ENCODE data around the gene NCAPG2. TPM values are rescaled to one million over a fixed set of nuclear protein-coding genes. Genes with fewer than 3 reads are reported as not detected.

NCAPG2 gene
- polyA plus RNA-seq, 1 experiment: 19.5 TPM

GRCh38 chr7:158749396-158749795 lies 44.8 kb upstream of the NCAPG2 start:
- Histone ChIP-seq H3K27me3 (ENCODE audit: control insufficient read depth, insufficient read depth, low read length) (no peaks in the 10 kb centered on the region), H3K4me3 (ENCODE audit: low read depth, low read length) (no peak overlapping the region), H3K36me3 (ENCODE audit: control insufficient read depth, insufficient read depth, low read length) (peaks cover 11% of the 10 kb centered on the region)
- POLR2A ChIA-PET: no interaction called here
- CTCF ChIA-PET: interaction anchor here (0.9 to 1.1 kb wide), 2 partner anchors 68 to 228 kb away, joined by 3 to 4 read pairs; no protein-coding TSS in a partner anchor
- DNase-seq (ENCODE audit: low read depth): no peak
- no peak for TF ChIP-seq CTCF (IDR thresholded peaks at IDR 0.05; ENCODE audit: insufficient read depth, low read depth, low read length)

GRCh38 chr7:158748335-158748734 lies 43.7 kb upstream of the NCAPG2 start:
- TF ChIP-seq CTCF (IDR thresholded peaks at IDR 0.05; ENCODE audit: insufficient read depth, low read depth, low read length): no peak
- POLR2A ChIA-PET: no interaction called here
- H3K27me3 ChIP-seq (ENCODE audit: control insufficient read depth, insufficient read depth, low read length): no peaks in the 10 kb centered on the region
- DNase-seq (ENCODE audit: low read depth): no peak
- no peak overlapping the region for H3K4me3 ChIP-seq (ENCODE audit: low read depth, low read length)
- H3K36me3 ChIP-seq (ENCODE audit: control insufficient read depth, insufficient read depth, low read length): peaks cover 9% of the 10 kb centered on the region
- CTCF ChIA-PET: no interaction called here

- CTCF ChIA-PET: no interaction called here
- Histone ChIP-seq H3K36me3 (ENCODE audit: control insufficient read depth, insufficient read depth, low read length) (peaks cover 13% of the 10 kb centered on the region), H3K27me3 (ENCODE audit: control insufficient read depth, insufficient read depth, low read length) (no peaks in the 10 kb centered on the region), H3K4me3 (ENCODE audit: low read depth, low read length) (no peak overlapping the region)
- TF ChIP-seq CTCF (IDR thresholded peaks at IDR 0.05; ENCODE audit: insufficient read depth, low read depth, low read length): no peak
- POLR2A ChIA-PET: no interaction called here
- DNase-seq (ENCODE audit: low read depth): no peak
Observed at GRCh38 chr7:158747408-158747807, 42.8 kb upstream of the NCAPG2 start.

- H3K27me3 ChIP-seq (ENCODE audit: control insufficient read depth, insufficient read depth, low read length): no peaks in the 10 kb centered on the region
- TF ChIP-seq CTCF (IDR thresholded peaks at IDR 0.05; ENCODE audit: insufficient read depth, low read depth, low read length): no peak
- ChIA-PET CTCF (no interaction called here), POLR2A (no interaction called here)
- no peak for DNase-seq (ENCODE audit: low read depth)
- H3K36me3 ChIP-seq (ENCODE audit: control insufficient read depth, insufficient read depth, low read length): peaks cover 17% of the 10 kb centered on the region
- H3K4me3 ChIP-seq (ENCODE audit: low read depth, low read length): no peak overlapping the region
Observed at GRCh38 chr7:158746957-158747356, 42.4 kb upstream of the NCAPG2 start.

- no peak for DNase-seq (ENCODE audit: low read depth)
- H3K4me3 ChIP-seq (ENCODE audit: low read depth, low read length): no peak overlapping the region
- no peak for TF ChIP-seq CTCF (IDR thresholded peaks at IDR 0.05; ENCODE audit: insufficient read depth, low read depth, low read length)
- no peaks in the 10 kb centered on the region for H3K27me3 ChIP-seq (ENCODE audit: control insufficient read depth, insufficient read depth, low read length)
- POLR2A ChIA-PET: no interaction called here
- H3K36me3 ChIP-seq (ENCODE audit: control insufficient read depth, insufficient read depth, low read length): peaks cover 25% of the 10 kb centered on the region
- CTCF ChIA-PET: no interaction called here
Observed at GRCh38 chr7:158745057-158745715, 40.6 kb upstream of the NCAPG2 start.
